Transverse colon (tissue), 4 donors: ENCODE results near the gene SUOX. TPM values are rescaled to one million over a fixed set of nuclear protein-coding genes. Genes with fewer than 3 reads are reported as not detected.
"Not testable (repeated sequence)": the region's sequence is repeated elsewhere in the genome, so short reads cannot be mapped to it uniquely, and the experiment has no call there.

ENCODE experiments used
- DNase-seq: peaks from one replicate; pipeline ENCODE4 v3.0.0-alpha.2; 2019
- H3K27ac ChIP-seq, 4 donors: fragments of 200-600 bp; sonication (generic); 2 replicates each; pipeline ENCODE4 v1.5.1; 2016 to 2018; ENCODE audit warnings: inconsistent platforms in 4 of 4
- H3K27me3 ChIP-seq: fragments of 200-600 bp; sonication (generic); 2 replicates; pipeline ENCODE4 v1.5.1; 2017; ENCODE audit warnings: inconsistent platforms
- H3K36me3 ChIP-seq, 4 donors: fragments of 200-600 bp; sonication (generic); 2 replicates each; pipeline ENCODE4 v1.5.1; 2017 to 2019; ENCODE audit warnings: inconsistent platforms in 4 of 4
- H3K4me1 ChIP-seq, 4 donors: fragments of 200-600 bp; sonication (generic); 2 replicates each; pipeline ENCODE4 v1.5.1; 2017 to 2020; ENCODE audit warnings: inconsistent platforms in 4 of 4
- H3K4me3 ChIP-seq, 4 donors: fragments of 200-600 bp; sonication (generic); 1 replicate in 1 of 4; 2 replicates in 3 of 4; pipeline versions ENCODE4 v1.5.1 to v1.6.1; 2017 to 2019; ENCODE audit warnings: inconsistent platforms in 4 of 4
- H3K9me3 ChIP-seq, 2 donors: fragments of 200-600 bp; sonication (generic); 2 replicates each; pipeline ENCODE4 v1.5.1; 2017 to 2019; ENCODE audit warnings: inconsistent platforms in 2 of 2
- EP300 ChIP-seq: sonication (generic); formaldehyde crosslinking; IDR thresholded peaks from one replicate; pipeline ENCODE4 v1.6.1; 2017; ENCODE audit warnings: antibody characterized with exemption, low read depth
- POLR2A ChIP-seq: fragments of 450-650 bp; IDR thresholded peaks from one replicate; pipeline ENCODE4 v1.6.1; 2016; ENCODE audit warnings: antibody characterized with exemption, mild to moderate bottlenecking, moderate library complexity
- POLR2AphosphoS5 ChIP-seq, 3 donors: sonication (generic); formaldehyde crosslinking; IDR thresholded peaks; one replicate each; pipeline ENCODE4 v1.6.1; 2016; ENCODE audit warnings: antibody characterized with exemption in 3 of 3
- WGBS, 2 donors: methylation state at CpG; one replicate each; pipeline ENCODE4 v1.1.5; 2018; ENCODE audit warnings: low coverage in 1 of 2; 5-methylcytosine and 5-hydroxymethylcytosine counted together
- in situ Hi-C, 4 donors: fragments of 200-750 bp; cut with MboI; loops; one replicate each; pipeline versions ENCODE4 v1.15.0 to v1.15.1; 2017; ENCODE audit warnings: low sequenced_read_pairs in 3 of 4, low pct_ligation_motif_present in 1 of 4, low pct_unique_long_range_greater_than_20kb in 1 of 4
- intact Hi-C: fragments of 100-400 bp; cut with DNase I; formaldehyde crosslinking; loops from one replicate; pipeline ENCODE4 v1.15.1; 2023; ENCODE audit warnings: low total_unique reads
- total RNA-seq, 4 donors: library from RNA; depleted of rRNA; stranded (reverse); fragments of >200 nt; gene quantifications; one replicate each; pipeline ENCODE4 v1.1.0, GENCODE V29; 2016
- TF ChIP-seq, protein P1 (sequence below), 5 experiments: fragments of 200-600 bp in 3 of 5; fragments of 450-650 bp in 2 of 5; sonication (generic) in 3 of 5; IDR thresholded peaks; 1 replicate in 2 of 5; 2 replicates in 3 of 5; pipeline ENCODE4 v1.5.1; 2016 to 2017; ENCODE audit warnings: antibody characterized with exemption in 5 of 5, inconsistent platforms in 3 of 5, mild to moderate bottlenecking in 2 of 5, moderate library complexity in 1 of 5

The SUOX gene
- total RNA-seq, 4 donors from 2014 or later = 30.1 to 45.3 (median 33.9) TPM

DNA sequence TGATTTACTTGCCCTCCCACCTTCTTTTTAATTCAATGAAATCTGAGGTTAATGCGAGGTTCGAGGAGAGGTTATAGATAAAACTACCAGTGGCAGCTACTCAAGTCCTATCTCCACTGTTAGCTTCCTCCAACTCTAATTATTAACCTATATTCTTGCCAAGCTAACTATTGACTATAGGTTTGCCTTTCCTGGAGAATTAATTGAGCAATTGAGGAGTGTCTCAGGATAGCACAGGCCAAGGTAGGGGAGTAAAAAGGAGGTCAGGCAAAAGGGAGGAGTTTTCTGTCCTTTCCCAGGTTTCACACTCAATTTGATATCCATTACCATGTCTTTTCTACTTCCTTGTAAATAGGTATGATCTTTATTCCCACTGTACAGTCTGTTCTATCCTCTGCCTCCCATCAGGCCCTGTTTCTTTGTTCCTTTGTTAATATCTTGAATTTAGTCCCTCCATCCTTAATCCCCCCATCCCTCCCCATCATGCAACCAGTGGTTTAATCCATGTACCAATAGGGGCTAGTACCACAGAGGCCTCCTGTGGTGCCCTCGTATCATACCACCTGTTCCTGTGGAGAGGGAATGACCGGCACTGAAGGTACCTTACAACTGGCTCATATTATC is 3.7 kb upstream of the SUOX start:
- Histone ChIP-seq H3K36me3 (peaks cover 0 to 56% (median 25%) of the 10 kb centered on the region in 4 donors), H3K27me3 (no peaks in the 10 kb centered on the region), H3K9me3 (no peaks in the 10 kb centered on the region), H3K27ac (no peak overlapping the region), H3K4me1 (peaks cover 0 to 18% (median 15%) of the 10 kb centered on the region in 4 donors), H3K4me3 (no peak overlapping the region)
- intact Hi-C loops (no loop called here), in situ Hi-C loops (loop anchor here in 1 of 4 donors (10.0 kb wide), 1 partner anchor 51 kb away; the partner anchor contains the start of gene RPS26)
- 83 to 91% methylated on average over 1 to 4 of the region's 4 CpGs for WGBS, 2 donors
- TF ChIP-seq POLR2AphosphoS5 (IDR thresholded peaks at IDR 0.05) = no peak
- TF ChIP-seq POLR2A = no peak
- no peak for TF ChIP-seq EP300
- TF ChIP-seq, protein P1, sequence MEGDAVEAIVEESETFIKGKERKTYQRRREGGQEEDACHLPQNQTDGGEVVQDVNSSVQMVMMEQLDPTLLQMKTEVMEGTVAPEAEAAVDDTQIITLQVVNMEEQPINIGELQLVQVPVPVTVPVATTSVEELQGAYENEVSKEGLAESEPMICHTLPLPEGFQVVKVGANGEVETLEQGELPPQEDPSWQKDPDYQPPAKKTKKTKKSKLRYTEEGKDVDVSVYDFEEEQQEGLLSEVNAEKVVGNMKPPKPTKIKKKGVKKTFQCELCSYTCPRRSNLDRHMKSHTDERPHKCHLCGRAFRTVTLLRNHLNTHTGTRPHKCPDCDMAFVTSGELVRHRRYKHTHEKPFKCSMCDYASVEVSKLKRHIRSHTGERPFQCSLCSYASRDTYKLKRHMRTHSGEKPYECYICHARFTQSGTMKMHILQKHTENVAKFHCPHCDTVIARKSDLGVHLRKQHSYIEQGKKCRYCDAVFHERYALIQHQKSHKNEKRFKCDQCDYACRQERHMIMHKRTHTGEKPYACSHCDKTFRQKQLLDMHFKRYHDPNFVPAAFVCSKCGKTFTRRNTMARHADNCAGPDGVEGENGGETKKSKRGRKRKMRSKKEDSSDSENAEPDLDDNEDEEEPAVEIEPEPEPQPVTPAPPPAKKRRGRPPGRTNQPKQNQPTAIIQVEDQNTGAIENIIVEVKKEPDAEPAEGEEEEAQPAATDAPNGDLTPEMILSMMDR (IDR thresholded peaks at IDR 0.05) = no peak
- no peak for DNase-seq

DNA sequence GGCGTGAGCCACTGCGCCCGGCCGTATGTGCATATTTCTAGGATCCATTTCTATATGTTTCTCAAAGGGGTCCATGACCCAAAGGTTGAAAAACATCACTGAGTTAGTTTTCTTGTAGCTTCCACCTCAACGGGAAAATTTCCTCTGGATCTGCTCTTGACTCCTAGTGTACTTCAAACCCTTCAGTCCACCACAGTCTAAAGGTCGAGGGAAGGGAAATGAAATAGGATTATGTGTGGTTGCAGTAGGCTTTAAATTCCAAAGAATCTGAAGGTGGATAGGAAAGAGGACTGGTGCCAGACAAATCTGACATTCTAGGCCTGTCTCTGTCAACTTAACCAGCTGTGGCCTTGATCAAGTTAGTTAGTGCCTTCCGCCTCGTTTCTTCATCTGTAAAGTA is 1.7 kb upstream of the SUOX start:
- TF ChIP-seq POLR2AphosphoS5 (IDR thresholded peaks at IDR 0.05) = no peak
- no peak for TF ChIP-seq POLR2A
- TF ChIP-seq, protein P1 (IDR thresholded peaks at IDR 0.05) = no peak
- no peak for TF ChIP-seq EP300

DNA sequence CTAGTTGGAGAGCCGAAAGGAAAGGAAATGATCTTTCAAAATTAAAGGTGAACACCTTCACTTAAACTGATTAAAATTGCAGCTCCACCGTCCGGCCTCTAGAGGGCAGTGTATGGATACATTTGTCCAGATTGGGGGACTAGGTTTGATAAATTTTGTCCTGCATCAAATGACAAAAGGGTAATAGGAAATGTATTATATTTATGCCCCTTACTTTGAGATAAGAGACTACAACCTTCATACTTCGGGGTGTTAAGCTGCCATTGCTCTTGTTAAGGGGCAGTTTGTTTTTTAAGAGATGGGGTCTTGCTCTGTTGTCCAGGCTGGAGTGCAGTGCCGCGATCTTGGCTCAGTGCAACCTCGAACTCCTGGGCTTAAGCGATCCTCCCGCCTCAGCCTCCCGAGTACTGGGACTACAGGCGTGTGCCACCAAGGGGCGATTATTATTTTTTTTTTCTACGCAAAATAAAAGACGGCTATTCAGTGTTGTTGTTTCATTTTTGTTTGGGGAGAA is 818 bp upstream of the SUOX start:
- intact Hi-C loops = no loop called here
- WGBS, 2 donors = 6 to 24% methylated on average over 7 to 14 of the region's 14 CpGs
- H3K27ac ChIP-seq = peak overlapping the region; percentile 87 to 92 (median 90)

More for the DNA sequence above, 1.7 kb upstream of the SUOX start:
- intact Hi-C loops (no loop called here), in situ Hi-C loops (loop anchor here in 1 of 4 donors (10.0 kb wide), 1 partner anchor 49 kb away; the partner anchor contains the start of gene RPS26)
- peak overlapping the region in 3 of 4 donors; percentile 87 to 90 (median 89) for H3K27ac ChIP-seq
- no peaks in the 10 kb centered on the region for H3K9me3 ChIP-seq
- H3K27me3 ChIP-seq = no peaks in the 10 kb centered on the region
- peaks cover 0 to 27% (median 21%) of the 10 kb centered on the region in 4 donors for H3K4me1 ChIP-seq
- peaks cover 0 to 41% (median 17%) of the 10 kb centered on the region in 4 donors for H3K36me3 ChIP-seq
- WGBS, 2 donors = 51 to 76% methylated on average over 4 to 8 of the region's 8 CpGs
- no peak overlapping the region for H3K4me3 ChIP-seq
- DNase-seq = no peak

DNA sequence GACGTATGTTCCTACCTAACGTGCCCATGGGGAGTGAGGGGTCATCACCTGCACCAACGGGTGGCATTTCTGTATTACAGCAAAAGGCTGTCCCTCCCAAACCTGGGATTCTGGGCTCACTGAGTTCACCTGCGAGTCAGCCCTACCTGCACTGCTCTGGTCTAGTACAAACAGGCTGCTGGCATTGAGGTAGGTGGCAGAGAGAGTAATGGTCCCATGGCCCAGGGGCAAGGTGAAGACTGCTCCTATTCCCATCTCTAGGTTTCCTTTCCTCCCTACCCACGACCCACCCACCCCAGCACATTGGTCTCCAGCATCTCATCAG is 421 bp downstream of the SUOX start:
- intact Hi-C loops = no loop called here
- Histone ChIP-seq H3K4me1 (peaks cover 0 to 40% (median 26%) of the 10 kb centered on the region in 4 donors), H3K9me3 (no peaks in the 10 kb centered on the region), H3K36me3 (peaks cover 0 to 19% (median 4%) of the 10 kb centered on the region in 4 donors), H3K27me3 (no peaks in the 10 kb centered on the region), H3K27ac (peak overlapping the region; percentile 87 to 92 (median 90)), H3K4me3 (peak overlapping the region; percentile 54 to 67 (median 56))
- in situ Hi-C loops = loop anchor here in 1 of 4 donors (10.0 kb wide), 1 partner anchor 47 kb away; the partner anchor contains the start of gene RPS26
- WGBS, 2 donors = 3% methylated on average over 5 of the region's 5 CpGs; no CpG with 5 or more reads in 1 of the 2 donors
- TF ChIP-seq, protein P1 (IDR thresholded peaks at IDR 0.05) = no peak
- no peak for TF ChIP-seq POLR2AphosphoS5 (IDR thresholded peaks at IDR 0.05)
- TF ChIP-seq POLR2A = no peak
- no peak for TF ChIP-seq EP300
- no peak for DNase-seq

More for the DNA sequence above, 818 bp upstream of the SUOX start:
- Histone ChIP-seq H3K36me3 (peaks cover 0 to 32% (median 12%) of the 10 kb centered on the region in 4 donors), H3K4me1 (peaks cover 0 to 35% (median 23%) of the 10 kb centered on the region in 4 donors), H3K4me3 (peak overlapping the region in 3 of 4 donors; percentile 55 to 67 (median 58)), H3K9me3 (no peaks in the 10 kb centered on the region), H3K27me3 (no peaks in the 10 kb centered on the region)
- TF ChIP-seq, protein P1 (IDR thresholded peaks at IDR 0.05) = peak; percentile 86 to 94 (median 89)
- peak in 1 of 3 donors; percentile 4 for TF ChIP-seq POLR2AphosphoS5 (IDR thresholded peaks at IDR 0.05)
- no peak for TF ChIP-seq EP300
- no peak for TF ChIP-seq POLR2A
- in situ Hi-C loops = loop anchor here in 1 of 4 donors (10.0 kb wide), 1 partner anchor 49 kb away; the partner anchor contains the start of gene RPS26
- DNase-seq = peak; percentile 67

DNA sequence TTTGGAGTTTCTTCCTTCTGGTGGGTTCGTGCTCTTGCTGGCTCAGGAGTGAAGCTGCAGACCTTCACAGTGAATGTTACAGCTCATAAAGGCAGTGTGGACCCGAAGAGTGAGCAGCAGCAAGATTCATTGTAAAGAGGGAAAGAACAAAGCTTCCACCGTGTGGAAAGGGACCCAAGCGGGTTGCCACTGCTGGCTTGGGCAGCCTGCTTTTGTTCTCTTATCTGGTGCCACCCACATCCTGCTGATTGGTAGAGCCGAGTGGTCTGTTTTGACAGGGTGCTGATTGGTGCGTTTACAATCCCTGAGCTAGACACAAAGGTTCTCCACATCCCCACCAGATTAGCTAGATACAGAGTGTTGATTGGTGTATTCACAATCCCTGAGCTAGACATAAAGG is 2.4 kb downstream of the SUOX start:
- WGBS, 2 donors = 78% methylated on average over 6 of the region's 6 CpGs; no CpG with 5 or more reads in 1 of the 2 donors
- H3K9me3 ChIP-seq, H3K27me3 ChIP-seq, intact Hi-C loops, H3K36me3 ChIP-seq, H3K4me3 ChIP-seq, H3K27ac ChIP-seq, DNase-seq: not testable (repeated sequence)
- H3K4me1 ChIP-seq = peaks cover 0 to 40% (median 26%) of the 10 kb centered on the region in 4 donors
- in situ Hi-C loops = loop anchor here in 1 of 4 donors (10.0 kb wide), 1 partner anchor 45 kb away; the partner anchor contains the start of gene RPS26

DNA sequence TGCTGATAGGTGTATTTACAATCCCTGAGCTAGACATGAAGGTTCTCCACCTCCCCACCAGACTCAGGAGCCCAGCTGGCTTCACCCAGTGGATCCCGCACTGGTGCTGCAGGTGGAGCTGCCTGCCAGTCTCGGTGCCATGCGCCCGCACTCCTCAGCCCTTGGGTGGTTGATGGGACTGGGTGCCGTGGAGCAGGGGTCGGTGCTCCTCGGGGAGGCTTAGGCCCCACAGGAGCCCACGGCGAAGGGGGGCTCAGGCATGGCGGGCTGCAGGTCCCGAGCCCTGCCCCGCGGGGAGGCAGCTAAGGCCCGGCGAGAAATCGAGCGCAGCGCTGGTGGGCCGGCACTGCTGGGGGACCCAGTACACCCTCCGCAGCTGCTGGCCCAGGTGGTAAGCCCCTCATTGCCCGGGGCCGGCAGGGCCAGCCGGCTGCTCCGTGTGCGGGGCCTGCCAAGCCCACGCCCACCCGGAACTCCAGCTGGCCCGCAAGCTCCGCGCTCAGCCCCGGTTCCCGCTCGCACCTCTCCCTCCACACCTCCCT is 3.0 kb downstream of the SUOX start:
- H3K4me3 ChIP-seq, DNase-seq, intact Hi-C loops, H3K36me3 ChIP-seq, H3K27me3 ChIP-seq, H3K9me3 ChIP-seq: not testable (repeated sequence)
- Histone ChIP-seq H3K4me1 (peaks cover 0 to 40% (median 26%) of the 10 kb centered on the region in 4 donors), H3K27ac (peak overlapping the region in 3 of 4 donors; percentile 51 to 74 (median 66))
- in situ Hi-C loops = loop anchor here in 1 of 4 donors (10.0 kb wide), 1 partner anchor 45 kb away; the partner anchor contains the start of gene RPS26
- WGBS, 2 donors = 90% methylated on average over 33 of the region's 33 CpGs; no CpG with 5 or more reads in 1 of the 2 donors
